Fibroblast of pulmonary artery (primary cell): Measurements from ENCODE around the gene ITGB8.
"Not testable (repeated sequence)": the region's sequence is repeated elsewhere in the genome, so short reads cannot be mapped to it uniquely, and the experiment has no call there.

Experiments used
- DNase-seq: peaks from one replicate; pipeline ENCODE4 v3.0.0-alpha.2; 2010; ENCODE audit warnings: low read depth
- H3K4me3 ChIP-seq: replicated peaks from 2 replicates; pipeline ENCODE4 v1.5.1; 2011; ENCODE audit warnings: low read depth, mild to moderate bottlenecking, control low read depth, low read length, moderate library complexity
- CTCF ChIP-seq: IDR thresholded peaks from 2 replicates; pipeline ENCODE4 v1.5.1; 2011; ENCODE audit warnings: mild to moderate bottlenecking, control low read depth, low read length, inconsistent platforms; ENCODE audit errors: missing control alignments

The ITGB8 gene

GRCh38 chr7:20365486-20365885 is 34.8 kb downstream of the ITGB8 start:
- peak; percentile 49 for DNase-seq
- H3K4me3 ChIP-seq, result no peak overlapping the region
- no peak for TF ChIP-seq CTCF

- H3K4me3 ChIP-seq, result no peak overlapping the region
- no peak for DNase-seq
- no peak for TF ChIP-seq CTCF
Measured at GRCh38 chr7:20374399-20374798, 43.7 kb downstream of the ITGB8 start.

GRCh38 chr7:20376796-20377195 is 46.1 kb downstream of the ITGB8 start:
- TF ChIP-seq CTCF, result no peak
- no peak for DNase-seq
- no peak overlapping the region for H3K4me3 ChIP-seq

- no peak overlapping the region for H3K4me3 ChIP-seq
- no peak for DNase-seq
- no peak for TF ChIP-seq CTCF
Measured at GRCh38 chr7:20381406-20382034, 50.8 kb downstream of the ITGB8 start.

- no peak overlapping the region for H3K4me3 ChIP-seq
- peak; percentile 33 for DNase-seq
- no peak for TF ChIP-seq CTCF
Measured at GRCh38 chr7:20383351-20383750, 52.7 kb downstream of the ITGB8 start.

- TF ChIP-seq CTCF, result no peak
- H3K4me3 ChIP-seq, result no peak overlapping the region
- DNase-seq, result peak; percentile 77
Measured at GRCh38 chr7:20385126-20385525, 54.4 kb downstream of the ITGB8 start.

- no peak for DNase-seq
- TF ChIP-seq CTCF, result no peak
Measured at GRCh38 chr7:20388084-20388483, 57.4 kb downstream of the ITGB8 start.

GRCh38 chr7:20389192-20389591 is 58.5 kb downstream of the ITGB8 start:
- not testable (repeated sequence) for DNase-seq, H3K4me3 ChIP-seq

More at GRCh38 chr7:20388084-20388483, 57.4 kb downstream of the ITGB8 start:
- no peak overlapping the region for H3K4me3 ChIP-seq
